HCT116 (cell line): ENCODE results near the gene CCDC28B. TPM values are rescaled to one million over a fixed set of nuclear protein-coding genes. Genes with fewer than 3 reads are reported as not detected.

Source experiments
- ATAC-seq: fragments of 200-7000 bp; cut with Tn5 transposase; 2 replicates; pipeline ENCODE4 v1.9.1; 2020; ENCODE audit warnings: mild to moderate bottlenecking, moderate library complexity
- BruUV-seq: library from RNA; stranded (reverse); fragments of 400-500 nt; replicated peaks from 2 replicates; lab custom pipeline; 2021; lab: Mats Ljungman, UMichigan
- CTCF ChIA-PET: fragments of 300-600 bp; sonication (Branson Sonifier 250); formaldehyde crosslinking; loops from one replicate; lab custom pipeline; 2021; ENCODE audit warnings: antibody characterized with exemption; lab: Charles Lee
- POLR2A ChIA-PET: fragments of 300-600, 350-600 bp; sonication (Branson Sonifier 250); formaldehyde crosslinking; loops from one replicate; lab custom pipeline; 2021; ENCODE audit warnings: antibody characterized with exemption; lab: Charles Lee
- RAD21 ChIA-PET, 2 experiments: fragments of 300-600 bp; sonication (Branson Sonifier 250); formaldehyde crosslinking; loops; one replicate each; lab custom pipeline; 2023; ENCODE audit warnings: low total read pairs in 2 of 2; ENCODE audit not compliant: uncharacterized antibody in 2 of 2, unreplicated experiment in 2 of 2, low non-redundant PET in 1 of 2; lab: Charles Lee
- DNase-seq: peaks from one replicate; pipeline ENCODE4 v3.0.0-alpha.2; 2010; ENCODE audit warnings: low read depth, low spot score
- H2AFZ ChIP-seq: fragments of 200-600 bp; shearing (Covaris generic), sonication (generic); 2 replicates; pipeline ENCODE4 v1.6.1; 2017; ENCODE audit warnings: low read depth, mixed run types, mixed read lengths, antibody characterized with exemption, low read length; ENCODE audit not compliant: poor library complexity, severe bottlenecking
- H3K27ac ChIP-seq: 2 replicates; pipeline ENCODE4 v1.5.1; 2012; ENCODE audit warnings: low read depth, low read length
- H3K27me3 ChIP-seq: fragments of 200-600 bp; sonication (generic); 2 replicates; pipeline ENCODE4 v1.6.1; 2016; ENCODE audit warnings: mixed run types, low read length, mixed read lengths; ENCODE audit not compliant: insufficient read depth
- H3K36me3 ChIP-seq, 2 experiments: fragments of 200-500 bp in 1 of 2; fragments of 200-600 bp in 1 of 2; sonication (Bioruptor generic) in 1 of 2; sonication (generic) in 1 of 2; 2 replicates each; pipeline versions ENCODE4 v1.5.1 to v1.6.1; 2014 to 2016; ENCODE audit warnings: low read length in 2 of 2, inconsistent platforms in 1 of 2, mixed read lengths in 1 of 2, mixed run types in 1 of 2; ENCODE audit not compliant: insufficient read depth in 2 of 2, control insufficient read depth in 1 of 2
- H3K4me1 ChIP-seq, 2 experiments: fragments of 200-600 bp in 1 of 2; sonication (generic) in 1 of 2; 2 replicates each; pipeline versions ENCODE4 v1.5.1 to v1.6.1; 2012 to 2017; ENCODE audit warnings: low read length in 2 of 2, inconsistent platforms in 1 of 2, mild to moderate bottlenecking in 1 of 2, mixed read lengths in 1 of 2, mixed run types in 1 of 2, moderate library complexity in 1 of 2; ENCODE audit not compliant: insufficient read depth in 2 of 2, control insufficient read depth in 1 of 2
- H3K4me2 ChIP-seq: fragments of 200-600 bp; sonication (generic); 2 replicates; pipeline ENCODE4 v1.6.1; 2017; ENCODE audit warnings: mixed run types, low read length, mixed read lengths
- H3K4me3 ChIP-seq, 2 experiments: fragments of 200-600 bp in 1 of 2; sonication (generic) in 1 of 2; replicated peaks in 1 of 2; 2 replicates each; pipeline ENCODE4 v1.5.1; 2011 to 2016; ENCODE audit warnings: low read length in 2 of 2, control low read depth in 1 of 2, low read depth in 1 of 2, mild to moderate bottlenecking in 1 of 2, mixed read lengths in 1 of 2, mixed run types in 1 of 2
- H3K79me2 ChIP-seq: fragments of 200-600 bp; sonication (generic); 2 replicates; pipeline ENCODE4 v1.6.1; 2017; ENCODE audit warnings: mild to moderate bottlenecking, mixed run types, low read length, moderate library complexity, mixed read lengths; ENCODE audit not compliant: insufficient read depth
- H3K9ac ChIP-seq: fragments of 200-600 bp; sonication (generic); 2 replicates; pipeline ENCODE4 v1.6.1; 2016; ENCODE audit warnings: low read length, mixed read lengths
- H3K9me2 ChIP-seq: fragments of 200-600 bp; sonication (generic), shearing (Covaris generic); 2 replicates; pipeline ENCODE4 v1.6.1; 2017; ENCODE audit warnings: mixed run types, mild to moderate bottlenecking, moderate library complexity; ENCODE audit not compliant: insufficient read depth
- H3K9me3 ChIP-seq, 2 experiments: fragments of 200-500 bp in 1 of 2; fragments of 200-600 bp in 1 of 2; sonication (Bioruptor generic) in 1 of 2; sonication (generic) in 1 of 2; 2 replicates each; pipeline ENCODE4 v1.6.1; 2014 to 2017; ENCODE audit warnings: low read length in 2 of 2, mixed read lengths in 2 of 2, inconsistent platforms in 1 of 2, low read depth in 1 of 2, mild to moderate bottlenecking in 1 of 2, mixed run types in 1 of 2, moderate library complexity in 1 of 2; ENCODE audit not compliant: control insufficient read depth in 1 of 2, insufficient read depth in 1 of 2
- H4K20me1 ChIP-seq: fragments of 200-600 bp; sonication (generic), shearing (Covaris generic); 2 replicates; pipeline ENCODE4 v1.6.1; 2017; ENCODE audit warnings: mixed run types, mild to moderate bottlenecking, moderate library complexity; ENCODE audit not compliant: insufficient read depth
- ELF1 ChIP-seq: IDR thresholded peaks from 2 replicates; pipeline ENCODE4 v1.6.1; 2012; ENCODE audit warnings: low read depth, borderline replicate concordance
- EZH2 ChIP-seq: fragments of 200-600 bp; sonication (generic); IDR thresholded peaks from 2 replicates; pipeline ENCODE4 v1.6.1; 2017; ENCODE audit warnings: antibody characterized with exemption, mixed run types
- EZH2phosphoT487 ChIP-seq: fragments of 200-600 bp; IDR thresholded peaks from 2 replicates; pipeline ENCODE4 v1.6.1; 2018; ENCODE audit warnings: antibody characterized with exemption, borderline replicate concordance
- FOSL1 ChIP-seq: IDR thresholded peaks from 2 replicates; pipeline ENCODE4 v1.6.1; 2012; ENCODE audit warnings: low read depth
- POLR2A ChIP-seq: IDR thresholded peaks from 2 replicates; pipeline ENCODE4 v1.7.0; 2011; ENCODE audit warnings: borderline replicate concordance; ENCODE audit not compliant: insufficient read depth, insufficient read length; ENCODE audit errors: extremely low read depth
- RAD21 ChIP-seq: IDR thresholded peaks from 2 replicates; pipeline ENCODE4 v1.6.1; 2012; ENCODE audit warnings: low read depth, mild to moderate bottlenecking
- SRF ChIP-seq: IDR thresholded peaks from 2 replicates; pipeline ENCODE4 v1.6.1; 2012; ENCODE audit warnings: low read depth
- TCF7L2 ChIP-seq: IDR thresholded peaks from 2 replicates; pipeline ENCODE4 v1.7.0; 2011; ENCODE audit warnings: borderline replicate concordance, inconsistent platforms; ENCODE audit not compliant: insufficient read depth, insufficient read length; ENCODE audit errors: extremely low read depth
- ZFX ChIP-seq: fragments of 450-650 bp; IDR thresholded peaks from 2 replicates; pipeline ENCODE4 v1.6.1; 2017
- intact Hi-C: fragments of 100-400 bp; cut with micrococcal nuclease; formaldehyde crosslinking; loops from 2 replicates; pipeline ENCODE4 v1.10.0; 2022
- total RNA-seq: library from RNA; stranded (reverse); gene quantifications from one replicate; pipeline ENCODE4 v1.2.1, GENCODE V29; 2021; ENCODE audit not compliant: unreplicated experiment
- TF ChIP-seq, protein P1 (sequence below): IDR thresholded peaks from 2 replicates; pipeline ENCODE4 v1.6.1; 2012
- TF ChIP-seq, protein P2 (sequence below), 3 experiments: fragments of 200-600 bp in 1 of 3; sonication (generic) in 1 of 3; IDR thresholded peaks in 2 of 3; conservative IDR thresholded peaks in 1 of 3; 2 replicates each; pipeline ENCODE4 v1.5.1; 2012 to 2017; ENCODE audit warnings: low read depth in 2 of 3, low read length in 2 of 3, antibody characterized with exemption in 1 of 3, borderline replicate concordance in 1 of 3, control low read depth in 1 of 3, mild to moderate bottlenecking in 1 of 3, mixed read lengths in 1 of 3, mixed run types in 1 of 3, moderate library complexity in 1 of 3; ENCODE audit not compliant: insufficient read depth in 1 of 3
- TF ChIP-seq, protein P3 (sequence below): IDR thresholded peaks from 2 replicates; pipeline ENCODE4 v1.6.1; 2011; ENCODE audit warnings: mild to moderate bottlenecking, low read length, moderate library complexity; ENCODE audit not compliant: insufficient replicate concordance; ENCODE audit errors: extremely low read depth

The CCDC28B gene
- total RNA-seq, 1 experiment from 2014 or later, result 5.9 TPM

DNA sequence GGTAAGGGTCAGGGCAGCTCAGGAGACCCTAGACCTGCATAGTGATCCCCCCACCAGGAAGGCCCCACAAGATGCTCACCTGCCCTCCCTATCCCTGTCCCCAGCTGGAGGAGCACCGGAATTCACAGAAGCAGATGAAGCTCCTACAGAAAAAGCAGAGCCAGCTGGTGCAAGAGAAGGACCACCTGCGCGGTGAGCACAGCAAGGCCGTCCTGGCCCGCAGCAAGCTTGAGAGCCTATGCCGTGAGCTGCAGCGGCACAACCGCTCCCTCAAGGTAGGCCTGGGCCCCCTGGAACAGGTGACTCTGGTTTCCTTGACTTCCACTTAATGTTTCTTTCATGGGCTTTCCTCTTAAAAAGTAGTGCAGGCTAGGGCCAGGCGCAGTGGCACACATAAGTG lies 12.5 kb upstream of the CCDC28B start:
- TF ChIP-seq SRF (no peak), EZH2 (no peak), POLR2A (no peak), RAD21 (no peak), ZFX (no peak), TCF7L2 (no peak), ELF1 (no peak)
- TF ChIP-seq, protein P1, sequence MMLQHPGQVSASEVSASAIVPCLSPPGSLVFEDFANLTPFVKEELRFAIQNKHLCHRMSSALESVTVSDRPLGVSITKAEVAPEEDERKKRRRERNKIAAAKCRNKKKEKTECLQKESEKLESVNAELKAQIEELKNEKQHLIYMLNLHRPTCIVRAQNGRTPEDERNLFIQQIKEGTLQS, result no peak
- ATAC-seq, result no peak
- Histone ChIP-seq H4K20me1 (peaks cover 15% of the 10 kb centered on the region; the same call in 1 of the 2 replicates), H3K4me1 (no peaks in the 10 kb centered on the region), H3K9me2 (no peaks in the 10 kb centered on the region), H3K9ac (no peak overlapping the region), H3K4me2 (no peak overlapping the region), H3K36me3 (peaks cover 67 to 78% of the 10 kb centered on the region in 2 experiments), H3K27ac (no peak overlapping the region), H3K79me2 (peaks cover 63% of the 10 kb centered on the region), H3K4me3 (no peak overlapping the region), H2AFZ (no peak overlapping the region), H3K9me3 (no peaks in the 10 kb centered on the region), H3K27me3 (no peaks in the 10 kb centered on the region)
- intact Hi-C loops, result no loop called here
- ChIA-PET CTCF (no interaction called here), POLR2A (no interaction called here), RAD21 (no interaction called here)
- BruUV-seq, result no TSS peak
- DNase-seq, result no peak

DNA sequence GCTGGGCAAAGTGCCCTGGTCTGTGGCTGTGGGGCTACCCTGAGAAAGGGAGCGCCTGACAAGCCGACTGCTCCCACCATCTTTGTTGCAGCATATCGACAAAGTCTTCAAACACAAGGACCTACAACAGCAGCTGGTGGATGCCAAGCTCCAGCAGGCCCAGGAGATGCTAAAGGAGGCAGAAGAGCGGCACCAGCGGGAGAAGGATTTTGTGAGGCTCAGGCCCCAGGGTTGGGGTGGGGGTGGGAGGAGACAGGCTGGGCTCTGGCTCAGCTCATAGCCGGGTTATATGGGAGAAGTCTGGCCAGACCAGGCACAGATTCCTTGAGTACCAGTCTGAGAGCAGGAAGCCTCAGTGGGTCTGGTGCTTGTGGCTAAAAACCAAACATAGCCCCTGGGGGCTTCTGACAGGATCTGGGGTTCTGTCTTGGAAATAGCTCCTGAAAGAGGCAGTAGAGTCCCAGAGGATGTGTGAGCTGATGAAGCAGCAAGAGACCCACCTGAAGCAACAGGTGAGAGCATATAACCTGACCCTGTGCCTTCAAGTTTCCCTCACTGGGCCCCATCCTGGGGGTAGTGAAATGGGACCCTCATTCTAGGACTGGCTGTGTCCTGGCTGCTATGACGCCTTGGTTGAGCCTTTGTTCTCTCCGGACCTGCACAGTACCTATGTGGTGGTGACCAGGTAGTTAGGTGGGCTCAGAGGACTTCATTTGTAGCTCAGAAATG lies 8.0 kb upstream of the CCDC28B start:
- H4K20me1 ChIP-seq, result no peaks in the 10 kb centered on the region; the same call in 1 of the 2 replicates
- no peak overlapping the region for H3K4me2 ChIP-seq
- no peak for DNase-seq
- RAD21 ChIA-PET, result no interaction called here
- CTCF ChIA-PET, result no interaction called here
- no peak overlapping the region for H2AFZ ChIP-seq
- TF ChIP-seq FOSL1 (no peak), SRF (no peak), EZH2phosphoT487 (no peak)
- TF ChIP-seq, protein P2, sequence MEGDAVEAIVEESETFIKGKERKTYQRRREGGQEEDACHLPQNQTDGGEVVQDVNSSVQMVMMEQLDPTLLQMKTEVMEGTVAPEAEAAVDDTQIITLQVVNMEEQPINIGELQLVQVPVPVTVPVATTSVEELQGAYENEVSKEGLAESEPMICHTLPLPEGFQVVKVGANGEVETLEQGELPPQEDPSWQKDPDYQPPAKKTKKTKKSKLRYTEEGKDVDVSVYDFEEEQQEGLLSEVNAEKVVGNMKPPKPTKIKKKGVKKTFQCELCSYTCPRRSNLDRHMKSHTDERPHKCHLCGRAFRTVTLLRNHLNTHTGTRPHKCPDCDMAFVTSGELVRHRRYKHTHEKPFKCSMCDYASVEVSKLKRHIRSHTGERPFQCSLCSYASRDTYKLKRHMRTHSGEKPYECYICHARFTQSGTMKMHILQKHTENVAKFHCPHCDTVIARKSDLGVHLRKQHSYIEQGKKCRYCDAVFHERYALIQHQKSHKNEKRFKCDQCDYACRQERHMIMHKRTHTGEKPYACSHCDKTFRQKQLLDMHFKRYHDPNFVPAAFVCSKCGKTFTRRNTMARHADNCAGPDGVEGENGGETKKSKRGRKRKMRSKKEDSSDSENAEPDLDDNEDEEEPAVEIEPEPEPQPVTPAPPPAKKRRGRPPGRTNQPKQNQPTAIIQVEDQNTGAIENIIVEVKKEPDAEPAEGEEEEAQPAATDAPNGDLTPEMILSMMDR (IDR thresholded peaks at IDR 0.05 in 2 of 3, conservative IDR thresholded peaks at IDR 0.05 in 1 of 3; ENCODE audit: borderline replicate concordance in 1 of 3, insufficient read depth in 1 of 3, low read depth in 2 of 3, low read length in 2 of 3), result no peak
- TF ChIP-seq, protein P3, sequence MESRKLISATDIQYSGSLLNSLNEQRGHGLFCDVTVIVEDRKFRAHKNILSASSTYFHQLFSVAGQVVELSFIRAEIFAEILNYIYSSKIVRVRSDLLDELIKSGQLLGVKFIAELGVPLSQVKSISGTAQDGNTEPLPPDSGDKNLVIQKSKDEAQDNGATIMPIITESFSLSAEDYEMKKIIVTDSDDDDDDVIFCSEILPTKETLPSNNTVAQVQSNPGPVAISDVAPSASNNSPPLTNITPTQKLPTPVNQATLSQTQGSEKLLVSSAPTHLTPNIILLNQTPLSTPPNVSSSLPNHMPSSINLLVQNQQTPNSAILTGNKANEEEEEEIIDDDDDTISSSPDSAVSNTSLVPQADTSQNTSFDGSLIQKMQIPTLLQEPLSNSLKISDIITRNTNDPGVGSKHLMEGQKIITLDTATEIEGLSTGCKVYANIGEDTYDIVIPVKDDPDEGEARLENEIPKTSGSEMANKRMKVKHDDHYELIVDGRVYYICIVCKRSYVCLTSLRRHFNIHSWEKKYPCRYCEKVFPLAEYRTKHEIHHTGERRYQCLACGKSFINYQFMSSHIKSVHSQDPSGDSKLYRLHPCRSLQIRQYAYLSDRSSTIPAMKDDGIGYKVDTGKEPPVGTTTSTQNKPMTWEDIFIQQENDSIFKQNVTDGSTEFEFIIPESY, result no peak
- TF ChIP-seq, all 23 proteins: peak for 0
- H3K27ac ChIP-seq, result no peak overlapping the region
- peaks cover 25% of the 10 kb centered on the region; the same call in 1 of the 2 replicates for H3K79me2 ChIP-seq
- ATAC-seq, result no peak
- POLR2A ChIA-PET, result no interaction called here
- intact Hi-C loops, result no loop called here
- H3K9me3 ChIP-seq, result no peaks in the 10 kb centered on the region
- no peak overlapping the region for H3K9ac ChIP-seq
- BruUV-seq, result no TSS peak
- no peaks in the 10 kb centered on the region for H3K27me3 ChIP-seq
- H3K4me3 ChIP-seq, result no peak overlapping the region
- H3K9me2 ChIP-seq, result no peaks in the 10 kb centered on the region
- peaks cover 64 to 88% of the 10 kb centered on the region in 2 experiments for H3K36me3 ChIP-seq
- H3K4me1 ChIP-seq, result no peaks in the 10 kb centered on the region
